Lower lobe of right lung (tissue), 2 donors: ENCODE data around the gene AIRE. TPM values are rescaled to one million over a fixed set of nuclear protein-coding genes. Genes with fewer than 3 reads are reported as not detected.

Source experiments
- ATAC-seq, 2 donors: fragments of 200-7000 bp; cut with Tn5 transposase; one replicate each; pipeline ENCODE4 v1.9.1; 2020 to 2022; ENCODE audit warnings: mild to moderate bottlenecking in 2 of 2, moderate library complexity in 2 of 2
- DNase-seq: peaks from one replicate; pipeline ENCODE4 v3.0.0-alpha.2; 2020
- H3K27ac ChIP-seq: fragments of 200-600 bp; one replicate; pipeline ENCODE4 v1.8.0; 2022
- H3K27me3 ChIP-seq: fragments of 200-600 bp; one replicate; pipeline ENCODE4 v1.8.0; 2022; ENCODE audit warnings: low read depth
- H3K36me3 ChIP-seq: fragments of 200-600 bp; one replicate; pipeline ENCODE4 v1.8.0; 2022; ENCODE audit warnings: mild to moderate bottlenecking
- H3K4me1 ChIP-seq: fragments of 200-600 bp; one replicate; pipeline ENCODE4 v1.8.0; 2022
- H3K4me3 ChIP-seq: fragments of 200-600 bp; one replicate; pipeline ENCODE4 v1.8.0; 2022; ENCODE audit warnings: mild to moderate bottlenecking
- H3K9me3 ChIP-seq: fragments of 200-600 bp; one replicate; pipeline ENCODE4 v1.8.0; 2022
- CTCF ChIP-seq: fragments of 200-600 bp; IDR thresholded peaks from one replicate; pipeline ENCODE4 v1.8.0; 2022; ENCODE audit warnings: antibody characterized with exemption, mild to moderate bottlenecking
- intact Hi-C: fragments of 100-400 bp; cut with DNase I; formaldehyde crosslinking; loops from one replicate; pipeline ENCODE4 v1.11.0; 2022
- total RNA-seq: library from RNA; stranded (reverse); fragmentation: NEBNext Ultra II Directional; extraction: Animal tissue kit (Norgen Biotek cat#: 25700); gene quantifications from one replicate; pipeline ENCODE4 v1.2.1, GENCODE V29; 2021
- donor health status: DM: no; HTN: yes; CAD: no; lungs with severe emphysema.

AIRE gene
- total RNA-seq, 1 donor from 2014 or later = not detected

- ATAC-seq = no peak
- Histone ChIP-seq H3K4me1 (no peaks in the 10 kb centered on the region), H3K9me3 (no peaks in the 10 kb centered on the region), H3K27ac (no peak overlapping the region), H3K27me3 (no peaks in the 10 kb centered on the region), H3K4me3 (no peak overlapping the region), H3K36me3 (peaks cover 94% of the 10 kb centered on the region)
- intact Hi-C loops = no loop called here
- TF ChIP-seq CTCF = no peak
- DNase-seq = no peak
Observed at GRCh38 chr21:44316277-44316900, 30.7 kb downstream of the AIRE start.

GRCh38 chr21:44317241-44317782, 31.6 kb downstream of the AIRE start:
- no peaks in the 10 kb centered on the region for H3K27me3 ChIP-seq
- ATAC-seq = no peak
- intact Hi-C loops = no loop called here
- no peak for TF ChIP-seq CTCF
- H3K4me1 ChIP-seq = no peaks in the 10 kb centered on the region
- H3K27ac ChIP-seq = no peak overlapping the region
- H3K4me3 ChIP-seq = no peak overlapping the region
- no peak for DNase-seq
- H3K36me3 ChIP-seq = peaks cover 94% of the 10 kb centered on the region
- H3K9me3 ChIP-seq = no peaks in the 10 kb centered on the region

GRCh38 chr21:44317871-44318270, 32.2 kb downstream of the AIRE start:
- TF ChIP-seq CTCF = no peak
- Histone ChIP-seq H3K36me3 (peaks cover 94% of the 10 kb centered on the region), H3K4me3 (no peak overlapping the region), H3K4me1 (no peaks in the 10 kb centered on the region), H3K27me3 (no peaks in the 10 kb centered on the region), H3K27ac (no peak overlapping the region), H3K9me3 (no peaks in the 10 kb centered on the region)
- intact Hi-C loops = no loop called here
- DNase-seq = no peak
- no peak for ATAC-seq

- H3K4me3 ChIP-seq = no peak overlapping the region
- intact Hi-C loops = no loop called here
- H3K27ac ChIP-seq = no peak overlapping the region
- peaks cover 91% of the 10 kb centered on the region for H3K36me3 ChIP-seq
- no peaks in the 10 kb centered on the region for H3K27me3 ChIP-seq
- DNase-seq (no peak), ATAC-seq (no peak)
- no peak for TF ChIP-seq CTCF
- H3K9me3 ChIP-seq = no peaks in the 10 kb centered on the region
- no peaks in the 10 kb centered on the region for H3K4me1 ChIP-seq
Observed at GRCh38 chr21:44318489-44319285, 33.0 kb downstream of the AIRE start.

GRCh38 chr21:44319407-44320065, 33.9 kb downstream of the AIRE start:
- Histone ChIP-seq H3K27ac (no peak overlapping the region), H3K9me3 (no peaks in the 10 kb centered on the region), H3K4me1 (no peaks in the 10 kb centered on the region), H3K4me3 (no peak overlapping the region), H3K36me3 (peaks cover 93% of the 10 kb centered on the region), H3K27me3 (no peaks in the 10 kb centered on the region)
- DNase-seq (no peak), ATAC-seq (no peak)
- no peak for TF ChIP-seq CTCF
- intact Hi-C loops = no loop called here
